GM19455 (cell line): ENCODE results near the gene TYSND1.
"Not testable (repeated sequence)": the region's sequence is repeated elsewhere in the genome, so short reads cannot be mapped to it uniquely, and the experiment has no call there.

Experiments used
- ATAC-seq: cut with Tn5 transposase; IDR thresholded peaks from one replicate; pipeline ENCODE4 v1.9.1; 2021; ENCODE audit not compliant: unreplicated experiment

Gene TYSND1

GRCh38 chr10:70135046-70135445, 11.5 kb downstream of the TYSND1 start:
- no peak for ATAC-seq

GRCh38 chr10:70132098-70133029, 14.1 kb downstream of the TYSND1 start, which contains the start of gene AIFM2:
TSS of gene AIFM2 (minus strand) at chr10:70132825. CDS start at chr10:70124084, 8,741 bp downstream.
- ATAC-seq: peak; percentile 76

GRCh38 chr10:70131560-70131937, 15.0 kb downstream of the TYSND1 start:
- ATAC-seq: no peak

- no peak for ATAC-seq
Observed at GRCh38 chr10:70130878-70131559, 15.5 kb downstream of the TYSND1 start.

GRCh38 chr10:70126700-70127395, 19.7 kb downstream of the TYSND1 start:
- ATAC-seq: no peak

- ATAC-seq: no peak
Observed at GRCh38 chr10:70125918-70126552, 20.5 kb downstream of the TYSND1 start.

GRCh38 chr10:70124918-70125317, 21.6 kb downstream of the TYSND1 start:
- ATAC-seq: no peak

- no peak for ATAC-seq
Observed at GRCh38 chr10:70124415-70124814, 22.1 kb downstream of the TYSND1 start.

- ATAC-seq: no peak
Observed at GRCh38 chr10:70123817-70124216, 22.7 kb downstream of the TYSND1 start.

- ATAC-seq: not testable (repeated sequence)
Observed at GRCh38 chr10:70123166-70123565, 23.3 kb downstream of the TYSND1 start.

- ATAC-seq: no peak
Observed at GRCh38 chr10:70122742-70123141, 23.8 kb downstream of the TYSND1 start.

GRCh38 chr10:70121281-70121949, 25.1 kb downstream of the TYSND1 start:
- no peak for ATAC-seq

- no peak for ATAC-seq
Observed at GRCh38 chr10:70120417-70120816, 26.1 kb downstream of the TYSND1 start.

GRCh38 chr10:70119623-70120022, 26.9 kb downstream of the TYSND1 start:
- no peak for ATAC-seq

- ATAC-seq: no peak
Observed at GRCh38 chr10:70119197-70119596, 27.3 kb downstream of the TYSND1 start.

GRCh38 chr10:70118196-70118595, 28.3 kb downstream of the TYSND1 start:
- no peak for ATAC-seq

GRCh38 chr10:70117646-70118045, 28.9 kb downstream of the TYSND1 start:
- no peak for ATAC-seq

- no peak for ATAC-seq
Observed at GRCh38 chr10:70115948-70116682, 30.4 kb downstream of the TYSND1 start.

- ATAC-seq: no peak
Observed at GRCh38 chr10:70114902-70115301, 31.6 kb downstream of the TYSND1 start.

- ATAC-seq: no peak
Observed at GRCh38 chr10:70112071-70112470, 34.4 kb downstream of the TYSND1 start.
